K562 (cell line): ENCODE results near the gene CYLC2.

Source experiments
- FOXA3 ChIP-seq, 2 experiments: fragments of 450-650 bp in 1 of 2; sonication (generic) in 1 of 2; formaldehyde crosslinking; IDR thresholded peaks in 1 of 2; conservative IDR thresholded peaks in 1 of 2; 2 replicates each; pipeline versions ENCODE4 v1.4.0 to v1.8.0; 2020 to 2022; ENCODE audit warnings: mild to moderate bottlenecking in 2 of 2, missing genetic modification reagents in 1 of 2
- NRF1 ChIP-seq, 2 experiments: fragments of 450-650 bp; IDR thresholded peaks in 1 of 2; conservative IDR thresholded peaks in 1 of 2; 2 replicates each; pipeline ENCODE4 v1.6.1; 2014; ENCODE audit warnings: mild to moderate bottlenecking in 2 of 2
- RFX5 ChIP-seq: IDR thresholded peaks from 2 replicates; pipeline ENCODE4 v1.6.1; 2011; ENCODE audit warnings: low read depth, mild to moderate bottlenecking, improper control_type of control experiment, low read length
- TRIM28 ChIP-seq: fragments of 450-650 bp; IDR thresholded peaks from 2 replicates; pipeline ENCODE4 v1.6.1; 2017
- YY1 ChIP-seq, 3 experiments: IDR thresholded peaks; 2 replicates each; pipeline ENCODE4 v1.6.1; 2011; ENCODE audit warnings: low read length in 2 of 3, mild to moderate bottlenecking in 2 of 3, moderate library complexity in 2 of 3, borderline replicate concordance in 1 of 3, control low read depth in 1 of 3, low read depth in 1 of 3; ENCODE audit not compliant: insufficient read depth in 3 of 3, insufficient replicate concordance in 2 of 3, control insufficient read depth in 1 of 3, insufficient read length in 1 of 3; ENCODE audit errors: extremely low read depth in 1 of 3
- ZNF3 ChIP-seq: fragments of 250-450 bp; sonication (Bioruptor Pico); IDR thresholded peaks from 2 replicates; pipeline ENCODE4 v1.5.0; 2021; ENCODE audit warnings: mild to moderate bottlenecking, moderate library complexity
- ZNF316 ChIP-seq: fragments of 450-650 bp; IDR thresholded peaks from 2 replicates; pipeline ENCODE4 v1.6.1; 2016

GRCh38 chr9:103003689-103004088, 8.6 kb downstream of the CYLC2 start:
- TF ChIP-seq TRIM28 = no peak
- no peak for TF ChIP-seq ZNF316
- no peak for TF ChIP-seq RFX5
- no peak for TF ChIP-seq FOXA3 (CRISPR knock-in tag; conservative IDR thresholded peaks at IDR 0.05 in 1 of 2, IDR thresholded peaks at IDR 0.05 in 1 of 2)
- no peak for TF ChIP-seq NRF1 (conservative IDR thresholded peaks at IDR 0.05 in 1 of 2, IDR thresholded peaks at IDR 0.05 in 1 of 2)
- no peak for TF ChIP-seq YY1 (IDR thresholded peaks at IDR 0.05; ENCODE audit: borderline replicate concordance in 1 of 3, control insufficient read depth in 1 of 3, extremely low read depth in 1 of 3, insufficient read depth in 3 of 3, insufficient read length in 1 of 3, insufficient replicate concordance in 2 of 3, low read depth in 1 of 3, low read length in 2 of 3)
- no peak for TF ChIP-seq ZNF3
